Measurements from ENCODE around the gene CCNG2. TPM values are rescaled to one million over a fixed set of nuclear protein-coding genes. Genes with fewer than 3 reads are reported as not detected.
A peak's percentile ranks its signal among the peaks of the same experiment; 100 is the strongest.

CCNG2 gene
- total and polyA plus RNA-seq, 11 donors, result 2.4 to 18.7 (median 5.7) TPM

GRCh38 chr4:77142646-77143028 is 14.4 kb upstream of the CCNG2 start:
- DNase-seq, result no peak
- Histone ChIP-seq H3K4me3 (no peak overlapping the region), H3K4me1 (peaks cover 0 to 21% (median 0%) of the 10 kb centered on the region in 12 donors), H3K27me3 (no peaks in the 10 kb centered on the region), H3K9me3 (no peaks in the 10 kb centered on the region), H3K36me3 (no peaks in the 10 kb centered on the region), H3K27ac (no peak overlapping the region)
- intact Hi-C loops (cut with DNase I), result no loop called here
- no peak for TF ChIP-seq POLR2A (IDR thresholded peaks at IDR 0.05)
- TF ChIP-seq, protein P1, sequence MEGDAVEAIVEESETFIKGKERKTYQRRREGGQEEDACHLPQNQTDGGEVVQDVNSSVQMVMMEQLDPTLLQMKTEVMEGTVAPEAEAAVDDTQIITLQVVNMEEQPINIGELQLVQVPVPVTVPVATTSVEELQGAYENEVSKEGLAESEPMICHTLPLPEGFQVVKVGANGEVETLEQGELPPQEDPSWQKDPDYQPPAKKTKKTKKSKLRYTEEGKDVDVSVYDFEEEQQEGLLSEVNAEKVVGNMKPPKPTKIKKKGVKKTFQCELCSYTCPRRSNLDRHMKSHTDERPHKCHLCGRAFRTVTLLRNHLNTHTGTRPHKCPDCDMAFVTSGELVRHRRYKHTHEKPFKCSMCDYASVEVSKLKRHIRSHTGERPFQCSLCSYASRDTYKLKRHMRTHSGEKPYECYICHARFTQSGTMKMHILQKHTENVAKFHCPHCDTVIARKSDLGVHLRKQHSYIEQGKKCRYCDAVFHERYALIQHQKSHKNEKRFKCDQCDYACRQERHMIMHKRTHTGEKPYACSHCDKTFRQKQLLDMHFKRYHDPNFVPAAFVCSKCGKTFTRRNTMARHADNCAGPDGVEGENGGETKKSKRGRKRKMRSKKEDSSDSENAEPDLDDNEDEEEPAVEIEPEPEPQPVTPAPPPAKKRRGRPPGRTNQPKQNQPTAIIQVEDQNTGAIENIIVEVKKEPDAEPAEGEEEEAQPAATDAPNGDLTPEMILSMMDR (IDR thresholded peaks at IDR 0.05), result no peak
- 76 to 81% (median 77%) methylated on average over 4 of the region's 4 CpGs for WGBS, 4 donors
- no peak for ATAC-seq

DNA sequence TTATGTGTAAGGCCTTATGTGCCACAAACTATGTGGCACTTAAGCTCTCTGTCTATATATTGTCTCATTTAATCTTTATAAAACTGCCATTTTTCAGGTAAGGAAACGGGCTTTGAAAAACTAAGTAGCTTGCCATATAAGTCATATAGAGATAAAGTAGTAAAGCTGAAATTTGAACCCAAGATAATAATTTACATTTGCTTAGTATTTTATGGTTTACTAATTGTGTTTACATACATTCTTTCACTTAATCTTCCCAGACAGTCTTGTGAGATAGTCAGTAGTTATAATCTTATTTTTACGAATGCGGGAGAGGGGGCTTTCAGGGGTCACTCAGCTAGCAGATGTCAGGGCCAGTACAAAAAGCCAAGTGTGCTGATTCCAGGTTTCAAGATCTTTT is 13.9 kb upstream of the CCNG2 start:
- ATAC-seq (no peak), DNase-seq (no peak)
- TF ChIP-seq POLR2A (IDR thresholded peaks at IDR 0.05), result no peak
- TF ChIP-seq, protein P1 (IDR thresholded peaks at IDR 0.05), result no peak
- 77 to 85% (median 82%) methylated on average over 3 of the region's 3 CpGs for WGBS, 4 donors
- Histone ChIP-seq H3K4me3 (no peak overlapping the region), H3K27me3 (no peaks in the 10 kb centered on the region), H3K36me3 (no peaks in the 10 kb centered on the region), H3K27ac (no peak overlapping the region), H3K9me3 (no peaks in the 10 kb centered on the region), H3K4me1 (peaks cover 0 to 21% (median 0%) of the 10 kb centered on the region in 12 donors)
- intact Hi-C loops (cut with DNase I), result no loop called here

GRCh38 chr4:77145842-77146185 is 11.2 kb upstream of the CCNG2 start:
- peak in 1 of 4 donors; percentile 34 for ATAC-seq
- H3K4me1 ChIP-seq, result peaks cover 0 to 21% (median 0%) of the 10 kb centered on the region in 12 donors
- no peaks in the 10 kb centered on the region for H3K27me3 ChIP-seq
- no peaks in the 10 kb centered on the region for H3K9me3 ChIP-seq
- no peak for TF ChIP-seq POLR2A (IDR thresholded peaks at IDR 0.05)
- TF ChIP-seq, protein P1 (IDR thresholded peaks at IDR 0.05), result no peak
- DNase-seq, result no peak
- 48 to 74% (median 61%) methylated on average over 1 of the region's 1 CpG for WGBS, 4 donors
- H3K27ac ChIP-seq, result peak overlapping the region in 1 of 12 donors; percentile 9
- intact Hi-C loops (cut with DNase I), result no loop called here
- H3K4me3 ChIP-seq, result no peak overlapping the region
- no peaks in the 10 kb centered on the region for H3K36me3 ChIP-seq

GRCh38 chr4:77146186-77147078 is 10.6 kb upstream of the CCNG2 start:
- TF ChIP-seq, protein P1 (IDR thresholded peaks at IDR 0.05), result no peak
- TF ChIP-seq POLR2A (IDR thresholded peaks at IDR 0.05), result no peak
- WGBS, 4 donors, result 79 to 84% (median 82%) methylated on average over 3 of the region's 3 CpGs
- Histone ChIP-seq H3K4me3 (no peak overlapping the region), H3K4me1 (peaks cover 0 to 21% (median 0%) of the 10 kb centered on the region in 12 donors), H3K27ac (peak overlapping the region in 1 of 12 donors; percentile 9), H3K27me3 (no peaks in the 10 kb centered on the region), H3K36me3 (no peaks in the 10 kb centered on the region), H3K9me3 (no peaks in the 10 kb centered on the region)
- DNase-seq (no peak), ATAC-seq (no peak)
- intact Hi-C loops (cut with DNase I), result no loop called here
